Activated CD4-positive, alpha-beta memory T cell treated with anti-CD3 and anti-CD28 coated beads, Interleukin-2, amount 10 ng/mL, durations not matched to agents 7 days and 5 days (primary cell): Measurements from ENCODE around the gene SMAD9. TPM values are rescaled to one million over a fixed set of nuclear protein-coding genes. Genes with fewer than 3 reads are reported as not detected.

Experiments used
- CTCF ChIA-PET: fragments of 350-600 bp; sonication (Branson Sonifier 250); formaldehyde crosslinking; loops from one replicate; lab custom pipeline; 2021; ENCODE audit warnings: antibody characterized with exemption, inconsistent platforms; lab: Charles Lee
- POLR2A ChIA-PET: fragments of 350-600 bp; sonication (Branson Sonifier 250); formaldehyde crosslinking; loops from one replicate; lab custom pipeline; 2021; ENCODE audit warnings: antibody characterized with exemption; lab: Charles Lee
- DNase-seq: peaks from one replicate; pipeline ENCODE4 v3.0.0-alpha.2; 2020
- H3K27ac Mint-ChIP-seq: one replicate; pipeline ENCODE4 v1.8.0; 2021; ENCODE audit warnings: mild to moderate bottlenecking, mixed read lengths
- H3K27me3 Mint-ChIP-seq: one replicate; pipeline ENCODE4 v1.8.0; 2021; ENCODE audit warnings: mixed read lengths
- H3K36me3 Mint-ChIP-seq: one replicate; pipeline ENCODE4 v1.8.0; 2021; ENCODE audit warnings: low read depth, mixed read lengths
- H3K4me1 Mint-ChIP-seq: one replicate; pipeline ENCODE4 v1.8.0; 2021; ENCODE audit warnings: mixed read lengths
- H3K4me3 Mint-ChIP-seq: one replicate; pipeline ENCODE4 v1.8.0; 2021; ENCODE audit warnings: mild to moderate bottlenecking, mixed read lengths
- H3K9me3 Mint-ChIP-seq: one replicate; pipeline ENCODE4 v1.8.0; 2021; ENCODE audit warnings: mixed read lengths
- total RNA-seq, 2 experiments: library from RNA; stranded (reverse); gene quantifications; one replicate each; pipeline ENCODE4 v1.2.3, GENCODE V29; 2021

SMAD9 gene
- total RNA-seq, 2 experiments from 2014 or later, result not detected

DNA sequence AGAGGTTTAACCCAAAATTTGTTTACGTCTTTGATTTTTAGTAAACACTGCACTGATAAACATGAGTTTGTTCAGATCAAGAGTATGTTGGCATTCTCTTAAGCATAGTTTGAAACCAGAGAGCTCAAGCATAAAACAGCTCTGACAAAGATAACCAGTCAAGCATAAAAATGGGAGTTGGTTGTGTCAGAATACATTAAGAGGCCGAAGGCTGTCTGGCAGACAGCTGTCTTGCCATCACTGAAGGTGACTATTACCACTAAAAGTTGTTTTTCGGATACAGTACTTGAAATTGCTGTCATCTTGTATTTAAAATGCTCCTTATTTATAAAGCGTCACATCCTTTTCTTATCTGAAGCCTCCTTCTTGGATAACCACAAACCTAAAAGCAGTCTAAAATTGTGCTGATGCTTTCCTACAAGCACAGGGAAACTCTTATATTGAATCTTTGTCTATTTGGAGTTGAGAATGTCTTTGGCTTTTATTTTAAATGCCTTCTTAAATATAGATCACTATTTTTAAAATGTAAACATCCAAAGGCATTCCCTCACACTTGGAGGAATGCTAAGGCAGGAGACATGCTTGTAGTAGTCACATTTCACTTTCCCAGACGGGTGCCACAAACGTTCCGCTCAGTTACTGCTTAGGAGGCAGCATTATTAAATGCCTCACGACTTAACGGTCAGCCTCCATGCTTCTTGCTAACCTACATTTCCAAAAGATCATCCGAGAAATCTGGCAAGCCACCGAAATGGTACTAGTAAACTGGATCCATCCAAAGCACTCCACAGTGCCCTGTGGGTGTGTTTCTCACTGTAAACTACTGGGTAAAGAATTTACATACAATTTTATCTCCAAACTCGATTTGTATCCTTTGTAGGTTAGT, 1.5 kb downstream of the SMAD9 start:
- DNase-seq, result no peak
- Mint-ChIP-seq H3K27me3 (peaks cover 72% of the 10 kb centered on the region), H3K4me1 (peaks cover 6% of the 10 kb centered on the region), H3K27ac (no peak overlapping the region), H3K9me3 (no peaks in the 10 kb centered on the region), H3K36me3 (no peaks in the 10 kb centered on the region), H3K4me3 (no peak overlapping the region)
- ChIA-PET POLR2A (no interaction called here), CTCF (no interaction called here)

DNA sequence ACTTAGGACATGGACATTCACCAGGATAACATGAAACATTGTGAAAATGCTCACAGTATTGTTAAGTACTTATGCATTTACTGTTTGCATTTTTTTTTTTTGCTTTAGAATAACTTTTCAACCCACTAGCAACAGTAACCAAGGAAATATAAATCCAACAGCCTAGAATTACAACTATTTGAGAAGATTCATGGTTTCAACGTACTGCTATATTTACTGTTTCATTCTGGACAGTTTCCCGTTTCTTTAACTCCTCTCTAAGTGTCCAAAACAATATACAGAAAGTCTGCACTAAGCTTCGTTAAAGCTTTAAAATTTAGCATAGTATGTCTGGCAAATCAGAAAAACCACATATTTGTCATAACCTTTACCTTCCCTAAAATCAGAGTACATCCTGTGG, 2.7 kb downstream of the SMAD9 start:
- H3K27me3 Mint-ChIP-seq, result peaks cover 67% of the 10 kb centered on the region
- DNase-seq, result no peak
- no peak overlapping the region for H3K4me3 Mint-ChIP-seq
- H3K36me3 Mint-ChIP-seq, result no peaks in the 10 kb centered on the region
- CTCF ChIA-PET, result no interaction called here
- H3K9me3 Mint-ChIP-seq, result no peaks in the 10 kb centered on the region
- H3K27ac Mint-ChIP-seq, result no peak overlapping the region
- peaks cover 6% of the 10 kb centered on the region for H3K4me1 Mint-ChIP-seq
- POLR2A ChIA-PET, result no interaction called here

DNA sequence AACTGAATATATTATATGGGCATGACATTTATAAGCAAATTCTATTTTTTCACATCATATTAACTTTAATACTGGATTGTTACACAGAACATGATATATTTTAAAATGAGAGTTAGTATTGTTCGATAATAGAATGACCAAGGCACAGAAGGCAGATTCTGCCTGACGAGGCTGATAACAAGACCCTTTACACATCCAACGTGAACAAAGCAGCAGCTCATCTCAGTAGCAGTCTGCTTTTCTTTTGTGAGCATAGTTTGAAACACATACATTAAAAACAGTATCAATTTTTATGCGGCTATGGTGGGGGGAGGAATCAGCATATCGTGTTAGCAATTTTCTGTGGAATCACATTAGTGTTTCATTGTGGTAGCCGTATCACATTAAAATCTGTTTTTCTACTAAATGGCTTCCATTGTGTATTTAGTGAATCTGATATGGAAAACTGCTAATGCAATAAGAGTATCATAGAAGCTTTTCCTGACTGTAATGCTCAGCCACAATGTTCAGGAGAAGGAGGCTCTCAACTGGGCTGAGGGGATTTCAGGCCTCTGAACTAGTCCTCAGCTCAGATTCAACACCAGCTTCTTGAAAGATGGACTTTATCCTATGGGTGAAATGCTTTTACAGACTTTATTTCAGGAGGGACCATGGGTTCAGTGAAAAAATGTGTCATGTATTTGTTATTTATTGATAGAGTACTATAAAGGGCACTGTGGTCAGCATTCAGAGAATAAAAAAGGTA, 4.0 kb downstream of the SMAD9 start:
- H3K36me3 Mint-ChIP-seq, result no peaks in the 10 kb centered on the region
- H3K27me3 Mint-ChIP-seq, result peaks cover 55% of the 10 kb centered on the region
- H3K9me3 Mint-ChIP-seq, result no peaks in the 10 kb centered on the region
- DNase-seq, result no peak
- ChIA-PET POLR2A (no interaction called here), CTCF (no interaction called here)
- H3K4me1 Mint-ChIP-seq, result peaks cover 6% of the 10 kb centered on the region
- no peak overlapping the region for H3K4me3 Mint-ChIP-seq
- H3K27ac Mint-ChIP-seq, result no peak overlapping the region

DNA sequence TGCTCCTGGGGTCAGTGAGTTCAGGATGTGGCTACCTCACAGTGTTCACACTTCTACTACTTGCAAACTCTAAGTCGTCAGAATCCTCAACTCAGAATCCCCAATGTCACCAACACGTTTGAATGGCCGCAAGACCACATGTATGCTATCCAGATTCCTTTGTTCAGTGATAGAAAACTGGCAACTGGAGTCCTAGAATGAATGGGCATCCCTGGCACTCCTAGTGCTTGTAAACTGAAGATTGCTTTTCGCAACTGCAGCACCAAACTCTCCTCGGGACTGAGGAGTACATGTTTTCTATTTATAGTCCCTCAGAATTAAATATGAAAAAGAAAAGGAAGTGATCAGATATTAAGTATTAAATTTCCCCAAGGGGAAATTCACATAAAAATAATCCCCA, 4.9 kb downstream of the SMAD9 start:
- DNase-seq, result no peak
- Mint-ChIP-seq H3K9me3 (no peaks in the 10 kb centered on the region), H3K27me3 (peaks cover 51% of the 10 kb centered on the region), H3K4me1 (peaks cover 3% of the 10 kb centered on the region), H3K36me3 (no peaks in the 10 kb centered on the region), H3K4me3 (no peak overlapping the region), H3K27ac (no peak overlapping the region)
- ChIA-PET CTCF (no interaction called here), POLR2A (no interaction called here)

DNA sequence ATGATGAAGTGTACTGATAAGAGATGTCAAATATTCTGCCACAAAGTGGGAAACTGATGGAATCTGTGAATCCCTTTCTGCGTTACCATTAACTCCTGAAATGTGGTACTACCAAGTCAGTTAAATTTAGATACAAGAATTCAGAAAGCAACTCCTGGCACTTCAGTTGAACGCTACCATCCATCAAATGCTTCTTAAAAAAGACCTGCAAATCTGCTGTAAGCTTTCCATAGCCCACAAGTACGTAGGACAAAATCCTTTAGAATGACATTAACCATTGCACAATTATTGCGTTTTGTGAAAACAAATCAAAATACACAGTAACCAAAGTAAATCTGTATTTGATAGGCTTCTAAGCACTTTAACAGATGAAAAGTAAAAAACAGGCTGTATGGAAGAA, 5.4 kb downstream of the SMAD9 start:
- DNase-seq, result no peak
- H3K27me3 Mint-ChIP-seq, result peaks cover 51% of the 10 kb centered on the region
- POLR2A ChIA-PET, result no interaction called here
- H3K4me3 Mint-ChIP-seq, result no peak overlapping the region
- CTCF ChIA-PET, result no interaction called here
- peaks cover 3% of the 10 kb centered on the region for H3K4me1 Mint-ChIP-seq
- no peaks in the 10 kb centered on the region for H3K9me3 Mint-ChIP-seq
- H3K27ac Mint-ChIP-seq, result no peak overlapping the region
- H3K36me3 Mint-ChIP-seq, result no peaks in the 10 kb centered on the region

DNA sequence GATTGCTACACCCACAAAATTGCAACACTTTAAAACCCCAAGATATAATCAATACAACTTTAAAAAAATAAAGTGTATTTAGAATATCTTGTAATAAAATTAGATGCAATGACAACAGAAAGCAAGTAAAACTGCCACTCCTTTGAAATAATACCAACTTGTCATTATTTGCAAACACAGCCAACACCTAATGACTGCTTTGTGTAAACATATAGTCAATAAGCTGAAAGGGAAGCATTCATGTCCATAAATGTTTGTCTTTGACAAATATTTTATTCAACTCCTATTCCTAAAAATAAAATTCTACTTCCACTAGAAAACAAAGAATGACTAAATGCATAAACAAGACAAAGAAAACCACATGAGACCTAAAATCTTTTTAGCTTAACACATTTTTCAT, 6.6 kb downstream of the SMAD9 start:
- Mint-ChIP-seq H3K27ac (no peak overlapping the region), H3K36me3 (no peaks in the 10 kb centered on the region), H3K27me3 (peaks cover 45% of the 10 kb centered on the region), H3K9me3 (no peaks in the 10 kb centered on the region), H3K4me3 (no peak overlapping the region), H3K4me1 (no peaks in the 10 kb centered on the region)
- DNase-seq, result no peak
- ChIA-PET CTCF (no interaction called here), POLR2A (no interaction called here)

DNA sequence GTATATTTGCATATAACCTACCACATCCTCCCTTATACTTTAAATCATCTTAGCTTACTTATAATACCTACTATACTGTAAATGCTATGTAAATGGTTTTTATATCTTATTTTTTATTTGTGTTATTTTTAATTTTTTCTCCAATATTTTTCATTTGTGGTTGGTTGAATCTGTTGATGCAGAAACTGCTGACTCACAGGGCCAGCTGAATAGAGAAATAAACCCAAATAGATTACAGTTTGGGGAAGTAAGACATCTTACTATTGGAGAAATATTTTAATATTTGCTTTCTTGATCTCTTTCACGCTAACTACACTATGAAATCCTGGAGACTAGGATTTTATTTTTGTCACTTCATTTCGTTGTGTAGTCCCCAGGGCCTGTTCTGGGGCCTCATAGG, 7.1 kb downstream of the SMAD9 start:
- Mint-ChIP-seq H3K27me3 (peaks cover 42% of the 10 kb centered on the region), H3K4me3 (no peak overlapping the region)

DNA sequence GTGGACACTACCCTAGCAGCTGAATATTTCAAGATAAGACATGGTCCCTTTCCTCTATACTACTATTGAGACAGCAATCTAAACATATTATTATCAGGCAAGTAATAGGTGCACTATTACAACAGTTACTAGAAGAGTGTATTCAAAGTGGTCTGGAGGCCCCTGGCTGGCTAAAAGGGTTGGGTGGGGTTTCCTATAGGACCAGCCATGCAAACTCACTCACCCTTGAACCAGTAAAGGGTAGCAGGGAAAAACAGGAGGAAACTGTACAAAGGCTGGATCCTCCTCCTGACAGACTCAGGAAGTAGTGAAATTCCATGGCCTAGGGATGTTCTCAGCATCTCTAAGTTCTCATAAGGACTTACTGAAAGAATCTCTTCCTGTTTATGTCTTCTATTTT, 7.7 kb downstream of the SMAD9 start:
- no peak overlapping the region for H3K4me3 Mint-ChIP-seq
- H3K27me3 Mint-ChIP-seq, result peaks cover 36% of the 10 kb centered on the region
- POLR2A ChIA-PET, result no interaction called here
- H3K9me3 Mint-ChIP-seq, result no peaks in the 10 kb centered on the region
- CTCF ChIA-PET, result no interaction called here
- H3K4me1 Mint-ChIP-seq, result no peaks in the 10 kb centered on the region
- no peak for DNase-seq
- H3K27ac Mint-ChIP-seq, result no peak overlapping the region
- no peaks in the 10 kb centered on the region for H3K36me3 Mint-ChIP-seq

More for the DNA sequence above, 7.1 kb downstream of the SMAD9 start:
- no peak for DNase-seq
- Mint-ChIP-seq H3K27ac (no peak overlapping the region), H3K36me3 (no peaks in the 10 kb centered on the region), H3K9me3 (no peaks in the 10 kb centered on the region), H3K4me1 (no peaks in the 10 kb centered on the region)
- POLR2A ChIA-PET, result no interaction called here
- CTCF ChIA-PET, result no interaction called here

DNA sequence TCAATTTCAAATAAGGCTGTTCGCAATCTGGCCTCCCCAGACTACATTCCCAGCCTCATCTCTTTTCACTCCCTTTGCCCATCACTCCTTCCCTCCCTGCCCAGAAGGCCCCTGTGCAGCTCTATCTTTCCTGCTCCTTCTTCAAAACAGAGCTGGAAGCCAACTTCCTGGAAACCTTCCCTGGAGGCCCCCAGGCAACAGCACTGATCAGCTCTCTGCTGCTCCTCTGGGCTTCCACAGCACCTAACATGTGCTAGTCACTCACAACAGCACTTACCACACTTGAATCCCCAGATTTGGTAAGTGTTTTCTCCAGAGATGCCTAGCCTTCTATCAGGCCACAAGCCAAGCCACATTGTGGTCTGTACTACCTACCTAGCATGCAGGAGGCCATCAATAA, 9.5 kb downstream of the SMAD9 start:
- POLR2A ChIA-PET, result no interaction called here
- DNase-seq, result no peak
- Mint-ChIP-seq H3K27ac (no peak overlapping the region), H3K9me3 (no peaks in the 10 kb centered on the region), H3K36me3 (no peaks in the 10 kb centered on the region), H3K4me1 (no peaks in the 10 kb centered on the region), H3K4me3 (no peak overlapping the region), H3K27me3 (peaks cover 27% of the 10 kb centered on the region)
- CTCF ChIA-PET, result no interaction called here

DNA sequence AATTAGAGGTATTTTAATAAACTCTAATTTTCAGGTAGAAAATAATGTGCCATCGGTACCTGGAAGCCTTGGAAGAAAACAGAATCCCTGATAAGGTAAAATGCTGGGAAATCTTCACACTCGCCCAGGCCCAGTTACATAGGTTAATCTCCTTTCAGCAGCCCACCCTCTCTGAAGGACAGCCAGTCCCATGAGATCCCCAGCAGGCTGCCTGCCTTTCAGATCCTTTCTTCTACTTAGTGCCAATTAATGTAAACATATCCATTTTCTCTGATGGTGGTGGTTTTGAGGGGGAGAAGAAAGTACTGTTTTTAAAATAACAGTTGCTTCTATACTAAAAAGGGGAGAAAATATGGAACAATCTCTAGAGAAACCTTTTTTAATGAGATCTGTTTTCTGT, 12.2 kb downstream of the SMAD9 start:
- Mint-ChIP-seq H3K9me3 (no peaks in the 10 kb centered on the region), H3K4me3 (no peak overlapping the region), H3K27ac (no peak overlapping the region), H3K27me3 (peaks cover 16% of the 10 kb centered on the region), H3K36me3 (no peaks in the 10 kb centered on the region), H3K4me1 (no peaks in the 10 kb centered on the region)
- DNase-seq, result no peak
- POLR2A ChIA-PET, result no interaction called here
- CTCF ChIA-PET, result no interaction called here

DNA sequence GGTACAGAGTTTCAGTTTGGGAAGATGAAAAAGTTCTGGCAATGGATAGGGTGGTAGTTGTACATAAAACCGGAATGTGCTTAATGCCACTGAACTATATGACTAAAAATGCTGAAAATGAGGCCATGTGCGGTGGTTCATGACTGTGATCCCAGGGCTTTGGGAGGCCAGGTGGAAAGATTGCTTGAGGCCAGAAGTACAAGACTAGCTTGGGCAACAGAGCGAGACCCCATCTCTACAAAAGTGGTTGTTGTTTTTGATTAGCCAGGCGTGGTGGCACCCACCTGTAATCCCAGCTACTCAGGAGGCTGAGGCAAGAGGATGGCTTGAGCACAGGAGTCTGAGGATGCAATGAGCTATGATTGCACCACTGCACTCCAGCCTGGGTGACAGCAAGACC, 12.8 kb downstream of the SMAD9 start:
- Mint-ChIP-seq H3K36me3 (no peaks in the 10 kb centered on the region), H3K4me1 (no peaks in the 10 kb centered on the region), H3K27me3 (peaks cover 16% of the 10 kb centered on the region), H3K9me3 (no peaks in the 10 kb centered on the region), H3K27ac (no peak overlapping the region), H3K4me3 (no peak overlapping the region)
- POLR2A ChIA-PET, result no interaction called here
- DNase-seq, result no peak
- CTCF ChIA-PET, result no interaction called here

DNA sequence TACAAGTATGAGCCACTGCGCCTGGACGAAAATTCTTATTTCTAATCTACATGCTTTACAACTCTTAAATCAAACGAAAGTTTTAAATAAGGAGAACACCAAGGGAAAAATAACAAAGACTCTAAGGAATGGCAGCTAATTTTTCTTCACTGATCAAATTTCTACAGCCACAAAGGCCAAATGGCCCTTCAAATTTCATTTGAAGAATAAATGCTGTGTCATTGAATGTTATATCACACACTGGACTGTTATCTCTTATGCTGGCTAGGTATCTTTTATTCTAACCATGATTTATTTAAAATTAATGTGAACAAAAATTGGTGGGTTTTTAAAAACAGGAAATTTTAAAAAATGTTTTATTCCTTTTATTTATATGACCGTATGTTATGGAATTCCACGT, 14.1 kb downstream of the SMAD9 start:
- no peak overlapping the region for H3K4me3 Mint-ChIP-seq
- CTCF ChIA-PET, result no interaction called here
- no peak for DNase-seq
- POLR2A ChIA-PET, result no interaction called here
- no peak overlapping the region for H3K27ac Mint-ChIP-seq
- no peaks in the 10 kb centered on the region for H3K4me1 Mint-ChIP-seq
- no peaks in the 10 kb centered on the region for H3K9me3 Mint-ChIP-seq
- H3K36me3 Mint-ChIP-seq, result no peaks in the 10 kb centered on the region
- H3K27me3 Mint-ChIP-seq, result peaks cover 25% of the 10 kb centered on the region

DNA sequence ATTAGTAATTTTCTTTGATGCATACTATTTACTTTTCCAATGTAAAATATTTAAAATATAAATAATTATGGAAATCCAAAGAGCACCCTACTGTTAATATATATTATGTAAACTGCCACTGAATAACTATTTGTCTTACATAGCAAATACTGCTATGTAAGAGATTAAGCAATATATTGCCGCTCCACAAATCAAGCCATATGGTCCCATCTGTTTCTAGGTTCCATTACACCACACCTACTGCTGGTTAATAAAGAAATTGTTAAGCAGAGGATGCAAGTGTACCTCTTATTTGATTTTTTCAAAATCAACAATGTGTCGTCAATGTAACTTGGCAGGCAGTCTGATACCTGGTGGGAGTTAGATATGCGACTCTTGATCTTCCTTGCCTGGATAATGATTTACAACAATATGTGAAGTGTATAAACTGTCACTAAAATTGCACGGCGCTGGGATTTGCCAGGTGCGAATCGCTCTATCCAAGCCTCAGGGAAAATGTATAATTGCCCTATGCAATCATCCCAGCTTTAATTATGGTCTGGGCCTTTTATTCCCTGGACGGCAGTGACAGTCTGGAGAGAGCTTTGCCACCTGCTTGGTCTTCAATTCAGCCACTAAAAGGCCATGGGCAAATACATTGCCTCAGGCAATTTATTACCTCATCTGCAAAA, 16.0 kb downstream of the SMAD9 start:
- Mint-ChIP-seq H3K4me3 (no peak overlapping the region), H3K27ac (no peak overlapping the region), H3K36me3 (no peaks in the 10 kb centered on the region), H3K9me3 (no peaks in the 10 kb centered on the region), H3K27me3 (peaks cover 34% of the 10 kb centered on the region), H3K4me1 (no peaks in the 10 kb centered on the region)
- DNase-seq, result no peak
- ChIA-PET CTCF (no interaction called here), POLR2A (no interaction called here)
